GM21360 (cell line): ENCODE data around the gene PSRC1.
A peak's percentile ranks its signal among the peaks of the same experiment; 100 is the strongest.
"Not testable (repeated sequence)": the region's sequence is repeated elsewhere in the genome, so short reads cannot be mapped to it uniquely, and the experiment has no call there.

Experiments used
- ATAC-seq: cut with Tn5 transposase; IDR thresholded peaks from one replicate; pipeline ENCODE4 v1.9.1; 2021; ENCODE audit warnings: mild to moderate bottlenecking, moderate library complexity; ENCODE audit not compliant: unreplicated experiment

The PSRC1 gene

DNA sequence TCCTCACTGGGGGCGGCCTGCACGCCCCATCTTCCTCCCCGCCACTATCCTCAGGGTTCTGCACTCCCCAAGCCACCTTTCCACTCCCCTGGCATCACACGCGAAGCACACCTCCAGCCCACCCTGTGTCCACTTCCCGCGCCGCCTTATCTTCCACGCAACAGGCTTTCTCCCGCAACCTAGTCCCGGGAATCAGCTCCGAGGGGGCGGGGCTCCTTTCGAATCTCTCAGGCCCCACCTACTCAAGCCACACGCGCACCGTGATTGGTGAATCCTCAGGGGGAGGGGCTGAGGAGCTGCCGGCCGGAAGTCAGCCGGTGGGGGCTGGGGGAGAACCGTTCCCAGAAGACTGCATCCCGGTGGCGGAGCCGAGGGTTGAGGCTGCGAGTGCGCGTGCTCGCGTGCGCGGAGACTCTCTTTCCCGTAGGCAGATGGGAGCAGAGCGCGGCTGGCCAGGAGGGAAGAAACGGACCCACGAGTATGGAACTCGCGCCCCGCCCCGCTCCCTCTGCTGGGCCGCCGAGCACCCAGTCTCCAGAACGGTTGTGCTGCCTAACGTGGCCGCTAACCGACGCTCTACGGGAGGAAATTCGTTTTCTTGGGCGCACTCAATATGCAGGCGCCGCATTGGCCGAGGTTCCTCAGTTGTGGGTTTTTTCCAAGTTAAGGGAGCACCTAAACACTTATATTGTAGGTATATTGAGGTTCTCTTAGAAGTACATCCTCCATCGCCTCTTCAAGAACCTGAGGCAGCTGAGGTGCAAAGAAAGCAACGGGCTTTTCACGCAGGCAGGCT lies at the start of gene PSRC1:
TSS of gene PSRC1 (minus strand) at position 194 of the 796 bp plus-strand sequence.
- peak; percentile 93 for ATAC-seq

DNA sequence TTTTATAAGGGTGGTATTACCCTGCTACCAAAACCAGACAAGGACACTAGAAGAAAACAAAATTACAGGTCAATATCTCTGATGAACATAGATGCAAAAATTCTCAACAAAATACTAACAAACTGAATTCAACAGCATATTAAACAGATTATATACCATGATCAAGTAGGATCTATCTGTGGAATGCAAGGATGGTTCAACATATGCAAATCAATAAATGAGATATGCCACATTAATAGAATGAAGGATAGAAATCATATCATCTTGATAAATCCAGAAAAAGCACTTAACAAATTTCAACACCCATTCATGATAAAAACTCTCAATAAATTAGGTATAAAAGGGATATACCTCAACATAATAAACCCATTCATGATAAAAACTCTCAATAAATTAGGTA lies 48.2 kb upstream of the PSRC1 start:
- no peak for ATAC-seq

DNA sequence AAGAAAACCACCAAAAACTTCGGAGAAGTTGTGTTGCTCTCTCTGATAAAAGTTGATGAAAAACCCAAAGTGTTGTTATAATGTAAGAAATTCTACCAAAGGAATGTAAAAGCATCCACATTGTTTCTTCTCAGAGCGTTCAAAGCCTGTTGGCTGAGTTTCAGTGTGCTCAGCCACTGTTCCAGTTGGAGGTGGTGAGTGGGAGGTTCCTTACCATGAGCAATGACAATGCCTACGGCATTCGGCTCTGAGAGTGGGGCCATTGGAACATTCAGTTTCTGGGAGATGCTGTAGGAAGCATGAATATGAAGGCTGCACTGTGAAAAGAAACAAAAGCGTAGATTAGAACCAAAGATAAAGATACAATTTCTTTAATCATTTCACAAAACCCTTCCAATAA lies 44.3 kb upstream of the PSRC1 start:
- ATAC-seq = no peak

DNA sequence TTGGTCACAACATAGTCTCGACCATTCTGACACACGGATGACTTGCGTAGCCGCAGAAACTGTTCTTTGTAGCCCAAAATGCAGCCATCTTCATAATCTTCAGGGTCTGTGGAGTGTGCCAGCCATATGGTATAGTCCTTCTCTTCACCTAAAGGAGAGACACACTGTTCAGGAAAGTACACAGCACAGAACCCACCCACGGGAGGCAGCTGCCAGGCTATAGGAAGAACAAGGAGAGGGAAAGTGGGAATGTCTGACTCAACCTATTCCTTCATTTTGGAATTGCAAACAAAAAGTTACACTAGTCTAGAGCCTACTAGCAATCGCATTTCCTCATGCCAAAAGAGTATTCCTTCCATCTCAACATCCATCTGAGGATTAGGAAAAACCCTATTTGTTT lies 40.0 kb upstream of the PSRC1 start:
- ATAC-seq = no peak

DNA sequence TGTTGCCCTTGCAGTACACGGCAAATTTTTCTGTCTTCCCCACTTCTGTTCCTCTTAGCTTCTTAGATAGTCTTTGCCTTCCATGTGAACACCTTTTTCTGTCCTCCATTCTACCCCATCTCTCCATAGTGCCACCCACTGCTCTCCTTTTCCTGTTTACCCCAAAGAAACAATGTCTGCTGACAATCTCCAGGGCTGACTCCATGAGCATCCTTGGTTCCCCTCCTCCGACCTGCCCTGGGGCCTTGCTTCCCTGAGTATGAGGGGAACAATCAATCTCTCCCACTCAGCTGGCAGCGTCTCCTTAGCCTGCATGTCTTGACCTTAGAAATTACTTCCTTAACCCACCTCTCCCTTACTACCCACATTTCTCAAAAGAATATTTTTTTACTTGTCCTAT lies 36.2 kb upstream of the PSRC1 start:
- ATAC-seq = no peak

DNA sequence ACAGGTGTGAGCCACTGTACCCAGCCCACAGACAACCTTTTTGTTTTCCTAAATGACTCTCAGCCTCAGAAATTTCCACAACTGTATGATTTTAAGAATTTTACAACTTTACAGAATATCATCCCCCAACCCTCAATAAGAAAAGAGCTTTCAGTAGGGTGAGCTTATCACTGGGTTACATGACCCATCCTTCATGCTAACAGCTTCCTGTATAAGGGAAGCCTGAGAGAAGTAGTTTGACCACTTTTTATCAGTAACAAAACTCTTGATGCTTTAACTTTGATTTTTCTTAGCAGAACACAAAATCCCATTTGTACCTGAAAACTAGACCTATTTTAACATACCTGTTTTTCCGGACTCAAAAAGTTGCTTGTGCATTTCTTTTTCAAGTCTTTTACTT lies 33.6 kb upstream of the PSRC1 start:
- no peak for ATAC-seq

DNA sequence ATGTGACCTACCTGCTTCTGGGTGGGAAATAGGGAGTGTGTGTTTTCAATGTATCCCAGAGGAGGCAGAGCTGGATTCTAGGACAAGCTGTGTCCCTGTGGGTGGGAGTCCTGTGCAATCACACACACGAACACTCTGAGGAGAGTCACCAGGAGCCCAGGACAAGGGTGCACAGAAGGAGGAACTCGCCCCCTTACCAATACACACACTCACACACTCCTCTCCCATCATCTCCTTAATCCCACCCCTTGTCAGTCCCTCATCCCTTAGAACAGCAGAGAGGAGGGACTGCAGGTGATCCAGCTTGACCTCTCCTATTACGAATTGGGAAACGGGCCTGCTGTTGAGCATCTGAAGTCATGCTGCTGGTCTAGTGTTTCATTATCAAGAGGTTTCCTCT lies 32.3 kb upstream of the PSRC1 start:
- ATAC-seq = no peak

DNA sequence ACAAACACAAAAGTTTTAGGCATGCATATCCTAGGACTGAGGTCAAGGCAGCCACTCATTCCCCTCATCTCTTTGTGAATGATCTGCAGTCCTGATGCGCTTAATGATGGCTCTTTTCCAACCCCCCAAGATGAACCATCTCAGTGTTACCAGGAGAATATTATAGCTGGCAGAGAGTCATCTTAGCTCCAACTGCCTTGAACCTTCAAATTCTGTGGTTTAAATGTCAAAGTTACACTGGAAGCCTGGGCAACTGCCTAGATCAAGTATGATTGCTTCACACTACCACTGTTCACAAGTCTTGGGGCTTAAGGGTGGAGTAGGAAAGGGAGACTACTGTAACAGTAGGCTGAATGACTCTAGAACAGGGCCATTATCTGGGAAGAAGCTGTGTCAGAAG lies 31.9 kb upstream of the PSRC1 start:
- no peak for ATAC-seq

DNA sequence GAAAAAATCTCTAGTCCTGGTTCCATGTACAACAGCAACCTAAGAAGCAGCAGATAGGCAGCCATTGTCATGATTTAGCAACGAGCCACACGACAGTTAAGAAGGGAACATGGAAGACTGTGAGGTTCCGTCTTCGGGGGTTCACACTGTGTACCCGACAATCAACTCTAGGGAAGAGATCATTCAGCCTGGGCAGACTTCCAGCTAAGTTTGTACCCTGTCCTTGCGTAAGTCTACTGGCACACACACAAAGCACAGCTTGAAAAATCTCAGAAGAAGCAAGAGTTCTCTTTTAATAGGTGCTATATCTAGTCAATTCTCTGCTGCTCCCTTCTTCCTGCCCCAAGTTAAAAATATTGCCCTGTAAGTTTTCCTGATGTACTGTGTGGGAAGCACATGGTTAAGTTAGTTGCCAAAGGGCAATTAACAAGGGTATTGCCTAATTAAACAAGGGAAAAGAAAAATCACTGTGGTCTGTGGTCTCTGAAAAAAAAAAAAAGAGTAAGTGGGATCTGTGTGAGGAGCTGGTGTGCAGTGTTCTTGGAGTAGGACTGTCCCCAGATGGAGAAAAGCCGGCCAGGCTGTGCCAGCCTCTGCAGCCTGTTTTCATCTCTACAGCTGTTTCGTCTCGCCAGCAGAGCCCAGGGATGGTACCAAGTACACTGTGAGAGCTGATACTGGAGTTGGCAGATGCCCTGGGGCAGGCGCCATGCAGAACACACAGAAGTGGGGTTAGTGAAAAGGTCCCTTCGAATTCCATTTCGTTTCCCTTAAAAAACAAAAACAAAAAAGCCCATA lies 30.2 kb upstream of the PSRC1 start:
- no peak for ATAC-seq

DNA sequence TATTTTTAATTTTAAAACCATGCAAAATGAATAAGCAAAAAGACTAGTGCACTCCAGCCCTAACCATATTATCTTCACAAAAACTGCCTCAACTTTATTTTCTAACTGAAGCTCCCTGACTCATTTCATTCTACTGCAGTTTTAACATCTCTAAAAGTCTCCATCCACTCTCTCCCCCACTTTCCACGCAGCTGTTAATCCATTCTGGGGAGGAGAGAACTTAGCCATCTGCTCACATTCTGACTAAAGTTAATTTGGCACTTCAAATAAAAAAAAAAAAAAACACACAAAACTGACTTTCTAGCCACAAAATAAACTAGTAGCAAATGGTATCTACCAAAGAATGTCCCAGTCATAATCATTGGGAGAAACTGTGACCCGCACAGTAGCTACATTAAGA lies 29.3 kb upstream of the PSRC1 start:
- no peak for ATAC-seq

DNA sequence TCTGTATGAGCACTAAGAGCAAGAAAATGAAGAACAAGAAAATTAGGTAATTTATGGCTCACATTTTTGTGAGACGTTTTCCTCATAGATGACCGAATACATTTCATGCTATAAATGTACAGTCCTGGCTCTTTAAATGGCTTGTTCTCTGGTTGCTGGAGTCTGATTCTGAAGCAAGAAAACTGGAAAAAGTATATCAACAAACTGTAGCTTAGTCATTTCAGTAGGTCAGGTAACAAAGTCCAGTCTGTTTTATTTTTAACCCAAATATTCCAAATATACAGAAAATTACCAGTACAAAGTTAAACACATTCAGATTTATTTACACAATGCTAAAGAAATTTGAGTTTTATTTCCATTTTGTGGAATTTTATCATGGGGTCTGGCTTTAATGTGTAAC lies 26.4 kb upstream of the PSRC1 start:
- no peak for ATAC-seq

DNA sequence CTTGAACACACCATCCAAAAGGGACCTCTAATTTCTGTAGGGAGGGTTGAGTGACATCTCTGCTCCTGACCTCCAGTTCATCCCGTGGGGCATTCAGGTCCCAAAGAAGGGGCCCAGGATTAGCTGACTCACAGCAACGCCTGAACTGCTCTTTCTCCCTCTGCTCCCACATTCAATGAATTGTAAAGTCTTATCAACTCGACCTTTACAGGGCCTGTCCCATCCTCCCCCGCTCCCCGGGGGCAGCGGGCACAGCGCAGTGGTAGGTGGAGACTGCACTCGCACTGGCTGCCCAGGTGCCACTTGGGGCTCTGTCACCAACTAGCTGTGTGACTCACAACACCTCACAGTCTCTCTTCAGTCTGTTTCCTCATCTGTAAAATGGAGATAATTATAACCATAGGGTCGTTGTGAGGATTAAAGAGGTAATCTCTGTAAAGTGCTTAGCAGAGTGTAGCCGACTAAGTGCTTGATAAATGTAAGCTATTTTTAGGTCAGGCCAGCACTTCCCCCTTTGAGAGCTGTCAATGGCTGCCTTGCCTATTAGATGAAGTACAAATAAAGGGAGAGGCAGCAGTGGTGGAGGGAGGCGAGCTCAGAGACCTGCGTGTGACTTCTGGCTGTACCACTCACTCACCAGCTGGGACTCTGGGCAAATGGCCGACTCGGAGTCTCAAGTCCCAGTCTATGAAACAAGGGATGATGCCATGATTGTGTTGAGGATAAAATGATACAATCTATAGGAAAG lies 24.5 kb upstream of the PSRC1 start:
- no peak for ATAC-seq

DNA sequence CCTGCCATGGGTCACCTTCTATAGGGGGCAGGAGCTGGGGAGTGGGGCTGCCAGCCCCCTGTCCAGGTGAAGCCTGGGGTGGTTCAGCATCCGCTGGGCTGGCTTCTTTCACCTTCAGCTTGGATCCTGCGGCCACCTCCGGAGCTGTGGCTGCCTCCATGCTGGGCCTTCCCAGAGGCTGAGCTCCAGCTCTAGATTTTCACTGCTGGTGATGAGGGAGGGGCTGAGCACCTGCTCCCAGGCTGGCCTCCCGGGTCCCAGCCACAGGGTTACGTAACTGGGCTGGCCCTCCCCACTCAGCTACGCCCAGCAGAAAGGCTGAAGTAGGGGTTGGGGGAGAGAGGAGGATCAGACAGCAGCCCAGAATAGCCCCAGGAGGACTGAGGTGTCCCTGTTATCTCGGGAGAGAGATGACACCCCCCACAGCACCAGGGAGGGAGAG lies 23.9 kb upstream of the PSRC1 start, which contains the start of gene MYBPHL:
TSS of gene MYBPHL (minus strand) at position 180 of the 442 bp plus-strand sequence. CDS start at position 160, 20 bp downstream.
- ATAC-seq = no peak

DNA sequence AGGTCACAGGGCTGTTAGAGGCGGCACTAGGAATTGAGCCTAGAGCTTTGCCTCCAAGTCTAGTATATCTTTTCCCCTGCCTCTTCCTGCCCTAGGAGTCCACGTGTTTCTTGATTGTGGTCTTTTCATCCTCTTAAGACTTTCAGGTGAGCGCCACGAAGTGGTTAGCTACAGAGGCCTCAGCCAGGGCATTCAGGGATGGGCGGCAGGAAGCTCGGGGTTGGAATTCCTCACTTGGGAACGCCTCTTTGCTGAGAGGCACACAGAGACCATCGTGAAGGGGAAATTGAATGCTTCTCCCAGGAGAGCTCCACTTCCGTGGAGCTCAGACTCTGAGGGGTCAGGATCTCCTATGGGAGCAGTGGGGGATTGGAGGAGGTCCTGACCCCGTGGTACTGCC lies 23.0 kb upstream of the PSRC1 start:
- not testable (repeated sequence) for ATAC-seq

DNA sequence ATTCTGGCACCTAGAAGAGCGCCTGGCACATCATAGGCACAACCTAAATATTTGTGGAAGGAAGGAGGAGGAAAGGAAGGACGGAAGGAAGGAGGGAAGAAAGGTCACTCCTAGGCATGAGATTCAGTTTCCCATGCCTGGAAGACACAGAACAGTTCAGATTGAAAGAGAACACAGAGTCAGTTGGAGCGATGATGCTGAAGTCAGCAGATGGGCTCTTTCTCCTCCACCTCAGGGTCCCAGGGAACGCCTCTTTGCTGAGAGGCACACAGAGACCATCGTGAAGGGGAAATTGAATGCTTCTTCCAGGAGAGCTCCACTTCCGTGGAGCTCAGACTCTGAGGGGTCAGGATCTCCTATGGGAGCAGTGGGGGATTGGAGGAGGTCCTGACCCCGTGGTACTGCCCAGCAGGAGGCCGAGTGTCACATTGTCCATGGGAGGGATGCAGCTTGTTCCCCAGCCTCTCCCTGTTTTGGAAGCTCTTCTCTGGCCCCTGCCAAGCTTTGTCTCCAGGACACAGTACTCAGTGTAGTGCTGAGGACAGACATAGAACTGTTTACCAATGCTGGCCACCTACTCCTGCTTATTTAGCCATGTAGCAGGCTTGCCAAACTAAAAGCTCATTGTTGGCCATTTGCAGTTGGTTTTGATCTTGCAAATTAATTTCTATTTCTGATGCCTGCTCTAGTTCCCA lies 21.4 kb upstream of the PSRC1 start:
- no peak for ATAC-seq

DNA sequence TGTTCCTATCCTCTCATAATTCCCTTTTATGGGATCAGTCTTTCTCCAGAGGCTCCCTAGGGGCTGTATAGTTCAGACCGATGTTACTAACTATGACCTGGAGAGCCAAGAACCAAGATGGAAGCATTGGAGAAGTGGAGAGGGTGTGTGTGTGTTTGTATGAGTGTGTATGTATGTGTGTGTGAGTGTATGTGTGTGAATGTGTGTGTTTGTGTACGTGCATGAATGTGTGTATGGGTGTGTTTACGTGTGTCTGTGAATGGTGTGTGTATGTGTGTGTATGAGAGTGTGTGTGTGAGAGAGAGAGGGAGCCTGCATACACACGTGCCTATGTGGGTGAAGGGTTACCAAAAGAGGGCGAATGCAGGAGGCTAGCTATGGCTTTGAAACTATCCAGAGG lies 18.9 kb upstream of the PSRC1 start:
- no peak for ATAC-seq

DNA sequence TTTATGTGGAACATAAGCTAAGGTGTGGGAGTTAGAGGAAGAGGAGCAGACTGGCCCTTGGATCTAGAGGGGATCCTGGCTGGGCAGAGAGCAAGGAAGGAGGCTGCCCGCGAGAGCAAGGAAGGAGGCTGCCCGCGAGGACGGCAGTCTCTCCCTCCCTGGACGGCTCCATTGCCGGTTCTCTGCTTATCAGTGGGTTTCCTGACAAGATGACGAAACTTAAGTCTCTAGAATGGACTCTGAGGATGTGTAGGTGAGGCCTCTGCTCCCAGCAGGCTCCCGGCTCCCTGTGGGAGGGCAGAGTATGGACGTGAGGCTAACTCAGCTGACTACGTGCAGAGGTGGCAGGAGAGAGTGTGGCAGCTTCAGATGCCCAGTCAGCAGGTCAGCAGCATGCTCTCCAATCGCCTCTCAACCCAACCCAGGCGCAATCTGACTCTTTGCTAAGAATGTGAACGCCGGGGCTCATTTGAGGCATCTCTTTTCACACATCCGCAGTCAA lies 17.8 kb upstream of the PSRC1 start:
- no peak for ATAC-seq

DNA sequence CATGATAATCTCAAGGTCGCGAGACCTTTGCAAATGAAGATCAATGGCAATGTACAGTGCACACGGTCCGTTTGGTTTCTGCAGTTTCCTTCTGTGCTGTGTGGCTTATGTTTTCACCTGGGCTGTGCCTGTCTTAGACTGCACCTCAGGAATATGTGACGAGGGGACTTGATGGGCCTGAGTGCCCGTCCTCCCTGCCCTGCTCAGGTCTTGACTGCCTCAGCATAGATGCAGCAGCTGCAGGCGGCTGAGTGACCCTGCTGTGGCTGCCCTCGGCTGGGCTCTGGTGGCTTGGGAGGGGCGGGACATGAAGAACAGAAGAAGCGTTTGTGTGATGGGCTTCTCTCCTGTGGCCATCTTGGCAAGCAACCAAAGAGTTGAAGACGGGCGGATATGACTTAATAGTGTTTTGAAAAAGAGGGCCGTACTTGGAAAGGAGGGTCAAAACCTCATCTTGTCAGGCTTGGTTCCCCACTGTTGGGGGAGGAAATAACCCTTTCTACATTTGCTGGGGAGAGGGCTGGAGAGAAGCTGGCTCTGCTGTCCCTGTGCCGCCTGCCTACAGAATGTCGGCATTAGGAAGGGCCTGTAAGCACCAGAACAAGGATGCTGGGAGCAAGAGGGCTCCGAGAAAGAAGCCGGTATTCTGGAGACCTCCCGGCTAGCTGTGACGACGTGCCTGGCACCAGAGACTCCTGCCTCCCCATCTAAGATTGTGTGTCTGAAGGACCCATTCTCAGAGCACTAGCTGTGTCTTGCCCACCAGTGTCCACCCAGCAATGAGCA lies 16.8 kb upstream of the PSRC1 start:
- no peak for ATAC-seq

DNA sequence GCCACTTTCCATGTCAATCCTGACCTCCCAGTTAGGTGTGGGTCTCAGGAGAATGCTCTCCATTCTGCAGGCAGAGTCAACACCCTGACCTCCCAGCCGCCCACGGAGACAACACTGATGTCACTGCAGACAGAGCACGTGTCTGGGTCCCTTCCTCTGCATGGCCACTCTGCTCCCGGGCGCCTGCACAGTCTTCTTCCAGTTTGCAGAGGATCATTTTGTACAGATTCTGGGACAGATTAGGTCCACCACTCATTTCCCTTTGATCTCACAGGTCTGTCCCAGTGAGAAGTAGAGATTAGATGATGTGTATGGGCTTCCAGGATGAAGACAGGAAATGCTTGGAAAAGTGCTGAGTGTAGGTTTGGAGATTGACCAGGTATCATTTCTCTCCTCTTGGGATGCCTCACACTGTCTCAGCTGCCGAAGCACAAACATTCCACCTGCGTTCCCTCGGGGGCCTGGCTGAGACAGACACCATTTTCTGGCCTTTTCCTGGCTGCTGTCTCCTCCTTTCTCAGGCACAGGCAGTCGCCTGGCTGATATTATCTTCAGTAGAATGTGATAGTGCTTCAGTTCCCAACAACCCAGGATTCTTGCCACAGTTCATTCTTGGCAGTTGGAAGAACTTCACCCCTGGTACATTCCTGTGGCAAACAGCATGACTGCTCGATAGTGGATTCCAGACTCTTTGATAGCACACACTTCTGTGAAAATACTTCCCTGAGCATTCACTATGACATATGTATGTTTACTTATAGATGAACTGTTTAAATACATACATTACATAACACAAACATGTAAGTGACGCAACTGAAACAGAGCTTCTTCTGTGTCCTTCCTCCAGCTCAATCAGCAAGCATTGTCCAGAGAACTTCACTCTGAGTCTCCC lies 16.0 kb upstream of the PSRC1 start:
- no peak for ATAC-seq
